ENCODE measurements around the gene SLC39A6. TPM values are rescaled to one million over a fixed set of nuclear protein-coding genes. Genes with fewer than 3 reads are reported as not detected.

SLC39A6 gene, protein sequence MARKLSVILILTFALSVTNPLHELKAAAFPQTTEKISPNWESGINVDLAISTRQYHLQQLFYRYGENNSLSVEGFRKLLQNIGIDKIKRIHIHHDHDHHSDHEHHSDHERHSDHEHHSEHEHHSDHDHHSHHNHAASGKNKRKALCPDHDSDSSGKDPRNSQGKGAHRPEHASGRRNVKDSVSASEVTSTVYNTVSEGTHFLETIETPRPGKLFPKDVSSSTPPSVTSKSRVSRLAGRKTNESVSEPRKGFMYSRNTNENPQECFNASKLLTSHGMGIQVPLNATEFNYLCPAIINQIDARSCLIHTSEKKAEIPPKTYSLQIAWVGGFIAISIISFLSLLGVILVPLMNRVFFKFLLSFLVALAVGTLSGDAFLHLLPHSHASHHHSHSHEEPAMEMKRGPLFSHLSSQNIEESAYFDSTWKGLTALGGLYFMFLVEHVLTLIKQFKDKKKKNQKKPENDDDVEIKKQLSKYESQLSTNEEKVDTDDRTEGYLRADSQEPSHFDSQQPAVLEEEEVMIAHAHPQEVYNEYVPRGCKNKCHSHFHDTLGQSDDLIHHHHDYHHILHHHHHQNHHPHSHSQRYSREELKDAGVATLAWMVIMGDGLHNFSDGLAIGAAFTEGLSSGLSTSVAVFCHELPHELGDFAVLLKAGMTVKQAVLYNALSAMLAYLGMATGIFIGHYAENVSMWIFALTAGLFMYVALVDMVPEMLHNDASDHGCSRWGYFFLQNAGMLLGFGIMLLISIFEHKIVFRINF
- total RNA-seq (2014; rRNA removed; shearing (Covaris generic)), result 46.8 and 47.3 TPM in 2 replicates
- 18.6 and 20.8 TPM in 2 replicates for polyA plus RNA-seq (2016; fragmentation: Nextera tagmentation; extraction: Ambion mirVana)
- long read RNA-seq, partial matches to known transcripts, result 15 of 19 reads
- long read RNA-seq, other reads (novel, unspliced or antisense), result 0 of 19 reads

DNA sequence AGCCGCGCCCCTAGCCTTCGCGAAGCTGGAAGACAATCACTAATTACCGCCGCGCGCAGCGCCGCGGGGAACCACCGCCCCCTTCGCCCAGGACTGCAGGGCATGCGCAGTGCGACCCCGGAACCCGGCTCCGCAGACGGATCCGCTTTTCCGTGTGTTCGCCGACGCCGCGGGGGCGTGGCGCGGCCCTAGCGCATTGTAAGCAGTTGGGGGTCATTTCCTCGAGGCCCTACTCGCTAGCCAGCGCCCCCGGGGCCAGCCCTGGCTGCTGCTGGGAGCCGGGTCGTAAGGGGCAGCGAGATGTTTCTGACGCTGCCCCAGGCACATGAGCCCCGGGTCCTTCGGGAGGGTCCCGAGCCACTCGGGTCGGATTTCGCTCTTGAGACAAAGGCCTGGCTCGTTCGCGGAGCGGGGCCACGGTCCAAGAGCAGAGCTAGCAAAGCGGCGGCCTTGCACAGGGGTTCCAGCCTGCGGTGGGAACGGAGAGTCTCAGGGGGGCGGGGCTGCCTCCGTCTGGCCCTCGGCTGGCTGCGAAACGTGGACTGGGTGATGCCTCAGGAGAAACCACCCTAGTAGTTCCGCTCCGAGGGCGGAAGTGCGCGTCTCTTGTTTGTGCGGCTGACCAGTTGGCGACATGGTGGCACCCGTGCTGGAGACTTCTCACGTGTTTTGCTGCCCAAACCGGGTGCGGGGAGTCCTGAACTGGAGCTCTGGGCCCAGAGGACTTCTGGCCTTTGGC is at the start of gene SLC39A6, which contains the start of gene ELP2:
TSS of gene SLC39A6 (minus strand) at position 41 of the 739 bp plus-strand sequence. CDS start 2,333 bp downstream, outside the sequence.
TSS of gene ELP2 (plus strand) at position 600 of the 739 bp plus-strand sequence. CDS start at position 635, 35 bp downstream.
- H3K4me1 ChIP-seq (ENCODE audit: insufficient read depth), result peaks cover 32% of the 10 kb centered on the region
- Mint-ChIP-seq H3K36me3 (ENCODE audit: low read depth) (peaks cover 23% of the 10 kb centered on the region), H3K27me3 (ENCODE audit: insufficient read depth, low read depth, poor library complexity) (peaks cover 6% of the 10 kb centered on the region), H3K4me1 (peaks cover 23% of the 10 kb centered on the region), H3K27ac (peak within 1 kb of the TSS; percentile 97), H3K4me3 (peak within 1 kb of the TSS; percentile 98), H3K9me3 (no peaks in the 10 kb centered on the region; the same call in 2 of the 3 replicates)
- ATAC-seq (peak; percentile 90), DNase-seq (ENCODE audit: low spot score) (peak; percentile 97)
- no peaks in the 10 kb centered on the region for H3K27me3 ChIP-seq (ENCODE audit: insufficient read depth)
- H3F3A ChIP-seq (replicated peaks; ENCODE audit: low read depth), result no peaks in the 10 kb centered on the region
- H3K79me2 ChIP-seq (replicated peaks; ENCODE audit: insufficient read depth), result peaks cover 74% of the 10 kb centered on the region
- TF ChIP-seq POLR2AphosphoS5 (IDR thresholded peaks at IDR 0.05; ENCODE audit: low read depth) (peak; percentile 88), ETS1 (IDR thresholded peaks at IDR 0.05) (peak; percentile 71; the same call in 1 of the 2 replicates), CREB1 (CRISPR knock-in tag; IDR thresholded peaks at IDR 0.05; ENCODE audit: low read depth) (peak; percentile 49), STAT1 (IDR thresholded peaks at IDR 0.05; ENCODE audit: unreplicated experiment) (no peak)
- H3K4me2 ChIP-seq, result peak within 1 kb of the TSS; percentile 78
- H3K4me3 ChIP-seq, result peak within 1 kb of the TSS; percentile 92
- no peaks in the 10 kb centered on the region for H3K9me2 ChIP-seq (ENCODE audit: insufficient read depth)
- H2AFZ ChIP-seq, result peak within 1 kb of the TSS; percentile 100
- H4K20me1 ChIP-seq (replicated peaks; ENCODE audit: insufficient read depth), result peaks cover 29% of the 10 kb centered on the region
- H3K36me3 ChIP-seq (ENCODE audit: insufficient read depth), result peaks cover 17% of the 10 kb centered on the region; the same call in 1 of the 2 replicates
- peak within 1 kb of the TSS; percentile 98 for H3K27ac ChIP-seq (ENCODE audit: low read depth)

- peaks cover 22% of the 10 kb centered on the region for H3K36me3 Mint-ChIP-seq (ENCODE audit: low read depth)
- TF ChIP-seq ZNF114 (CRISPR knock-in tag; IDR thresholded peaks at IDR 0.05), result no peak
- TF ChIP-seq EZH2 (IDR thresholded peaks at IDR 0.05; ENCODE audit: low read depth, unreplicated experiment), result no peak
- TF ChIP-seq STAT1 (IDR thresholded peaks at IDR 0.05; ENCODE audit: unreplicated experiment), result no peak
- TF ChIP-seq EZH2phosphoT487 (IDR thresholded peaks at IDR 0.05; ENCODE audit: unreplicated experiment), result no peak
- TF ChIP-seq JUNB (IDR thresholded peaks at IDR 0.05; ENCODE audit: unreplicated experiment), result no peak
- TF ChIP-seq ETS1 (IDR thresholded peaks at IDR 0.05), result no peak
- TF ChIP-seq NANOG (IDR thresholded peaks at IDR 0.05; ENCODE audit: borderline replicate concordance), result no peak
- no peak for TF ChIP-seq CREB1 (CRISPR knock-in tag; IDR thresholded peaks at IDR 0.05; ENCODE audit: low read depth)
Observed at GRCh38 chr18:36177913-36178312, 48.8 kb upstream of the SLC39A6 start.

More at GRCh38 chr18:36177913-36178312, 48.8 kb upstream of the SLC39A6 start:
- H3K4me3 ChIP-seq, result no peak overlapping the region
- DNase-seq (ENCODE audit: low spot score) (no peak), ATAC-seq (no peak)
- H3K27me3 ChIP-seq (ENCODE audit: insufficient read depth), result no peaks in the 10 kb centered on the region
- H4K20me1 ChIP-seq (replicated peaks; ENCODE audit: insufficient read depth), result no peaks in the 10 kb centered on the region
- no peaks in the 10 kb centered on the region for H3K9me3 Mint-ChIP-seq
- H3K4me2 ChIP-seq, result no peak overlapping the region
- no peaks in the 10 kb centered on the region for H3K4me1 ChIP-seq (ENCODE audit: insufficient read depth)
- H3F3A ChIP-seq (replicated peaks; ENCODE audit: low read depth), result no peaks in the 10 kb centered on the region
- H3K4me3 Mint-ChIP-seq, result no peak overlapping the region
- H2AFZ ChIP-seq, result no peak overlapping the region
- no peaks in the 10 kb centered on the region for H3K79me2 ChIP-seq (replicated peaks; ENCODE audit: insufficient read depth)
- H3K36me3 ChIP-seq (ENCODE audit: insufficient read depth), result peaks cover 13% of the 10 kb centered on the region
- H3K4me1 Mint-ChIP-seq, result peaks cover 8% of the 10 kb centered on the region
- H3K27me3 Mint-ChIP-seq (ENCODE audit: insufficient read depth, low read depth, poor library complexity), result peaks cover 2% of the 10 kb centered on the region
- peak overlapping the region; percentile 42; the same call in 1 of the 2 replicates for H3K27ac ChIP-seq (ENCODE audit: low read depth)
- peak overlapping the region; percentile 16; the same call in 1 of the 2 replicates for H3K27ac Mint-ChIP-seq
- no peaks in the 10 kb centered on the region for H3K9me2 ChIP-seq (ENCODE audit: insufficient read depth)

All from GM23338 (cell line).